Right lobe of liver (tissue), 6 donors: Measurements from ENCODE around the gene VPS13C. TPM values are rescaled to one million over a fixed set of nuclear protein-coding genes. Genes with fewer than 3 reads are reported as not detected.

ENCODE experiments used
- ATAC-seq, 4 donors: fragments of 200-7000 bp; cut with Tn5 transposase; one replicate each; pipeline ENCODE4 v1.9.1; 2020; ENCODE audit warnings: mild to moderate bottlenecking in 4 of 4, moderate library complexity in 4 of 4
- DNase-seq, 3 donors: peaks; one replicate each; pipeline ENCODE4 v3.0.0-alpha.2; 2020
- H3K27ac ChIP-seq, 3 donors: fragments of 200-600 bp; one replicate each; pipeline ENCODE4 v1.8.0; 2022
- H3K27me3 ChIP-seq, 2 donors: fragments of 200-600 bp; one replicate each; pipeline ENCODE4 v1.8.0; 2022
- H3K36me3 ChIP-seq, 4 donors: fragments of 200-600 bp; sonication (generic) in 1 of 4; one replicate each; pipeline versions ENCODE4 v1.5.1 to v1.8.0; 2017 to 2022; ENCODE audit warnings: control low read depth in 1 of 4
- H3K4me1 ChIP-seq, 4 donors: fragments of 200-600 bp; sonication (generic) in 1 of 4; one replicate each; pipeline versions ENCODE4 v1.5.1 to v1.8.0; 2017 to 2022; ENCODE audit warnings: control low read depth in 1 of 4
- H3K4me3 ChIP-seq, 3 donors: fragments of 200-600 bp; one replicate each; pipeline ENCODE4 v1.8.0; 2022
- H3K9me3 ChIP-seq, 4 donors: fragments of 200-600 bp; sonication (generic) in 1 of 4; one replicate each; pipeline versions ENCODE4 v1.5.1 to v1.8.0; 2017 to 2022; ENCODE audit warnings: control low read depth in 1 of 4
- POLR2A ChIP-seq: fragments of 450-650 bp; IDR thresholded peaks from one replicate; pipeline ENCODE4 v1.6.1; 2017; ENCODE audit warnings: antibody characterized with exemption, mild to moderate bottlenecking
- WGBS: methylation state at CpG from one replicate; pipeline ENCODE4 v1.1.6; 2018; ENCODE audit warnings: low coverage, low lambda C conversion rate; ENCODE audit not compliant: insufficient coverage; ENCODE audit errors: missing lambda C conversion rate; 5-methylcytosine and 5-hydroxymethylcytosine counted together
- intact Hi-C, 2 donors: fragments of 100-400 bp; cut with DNase I; formaldehyde crosslinking; loops; one replicate each; pipeline versions ENCODE4 v1.11.2 to v1.14.1; 2022
- total RNA-seq, 6 experiments: library from RNA; depleted of rRNA in 2 of 6; stranded (reverse); fragments of >200 nt in 2 of 6; fragmentation: NEBNext Ultra II Directional in 3 of 6; extraction: Animal tissue kit (Norgen Biotek cat#: 25700) in 3 of 6; gene quantifications; one replicate each; pipeline versions ENCODE4 v1.1.0 to v1.2.4, GENCODE V29; 2016 to 2023
- TF ChIP-seq, protein P1 (sequence below), 4 donors: fragments of 200-600 bp in 3 of 4; fragments of 450-650 bp in 1 of 4; IDR thresholded peaks; one replicate each; pipeline versions ENCODE4 v1.5.1 to v1.8.0; 2016 to 2022; ENCODE audit warnings: antibody characterized with exemption in 4 of 4, mild to moderate bottlenecking in 2 of 4
- donor health status: DM: no; HTN: yes; CAD: no.
- donor health status: DM: no; HTN: no; CAD: no.
- donor health status: DM: no; HTN: no; CAD: no.
- donor health status: DM: no; HTN: yes; CAD: no.
- donor health status: DM: no; HTN: yes; CAD: no.

Gene VPS13C
- total RNA-seq, 6 experiments from 2014 or later, result 17.5 to 34.6 (median 27.3) TPM

GRCh38 chr15:62068810-62069167, 8.5 kb upstream of the VPS13C start:
- DNase-seq (no peak), ATAC-seq (no peak)
- peak overlapping the region; percentile 34 to 53 (median 38) for H3K4me3 ChIP-seq
- 45% methylated on average over 4 of the region's 4 CpGs for WGBS
- no peaks in the 10 kb centered on the region for H3K9me3 ChIP-seq
- H3K4me1 ChIP-seq, result peaks cover 0 to 13% (median 2%) of the 10 kb centered on the region in 4 donors
- H3K27ac ChIP-seq, result peak overlapping the region in 1 of 3 donors; percentile 41
- intact Hi-C loops, result no loop called here
- no peaks in the 10 kb centered on the region for H3K27me3 ChIP-seq
- no peaks in the 10 kb centered on the region for H3K36me3 ChIP-seq
- TF ChIP-seq POLR2A, result no peak
- TF ChIP-seq, protein P1, sequence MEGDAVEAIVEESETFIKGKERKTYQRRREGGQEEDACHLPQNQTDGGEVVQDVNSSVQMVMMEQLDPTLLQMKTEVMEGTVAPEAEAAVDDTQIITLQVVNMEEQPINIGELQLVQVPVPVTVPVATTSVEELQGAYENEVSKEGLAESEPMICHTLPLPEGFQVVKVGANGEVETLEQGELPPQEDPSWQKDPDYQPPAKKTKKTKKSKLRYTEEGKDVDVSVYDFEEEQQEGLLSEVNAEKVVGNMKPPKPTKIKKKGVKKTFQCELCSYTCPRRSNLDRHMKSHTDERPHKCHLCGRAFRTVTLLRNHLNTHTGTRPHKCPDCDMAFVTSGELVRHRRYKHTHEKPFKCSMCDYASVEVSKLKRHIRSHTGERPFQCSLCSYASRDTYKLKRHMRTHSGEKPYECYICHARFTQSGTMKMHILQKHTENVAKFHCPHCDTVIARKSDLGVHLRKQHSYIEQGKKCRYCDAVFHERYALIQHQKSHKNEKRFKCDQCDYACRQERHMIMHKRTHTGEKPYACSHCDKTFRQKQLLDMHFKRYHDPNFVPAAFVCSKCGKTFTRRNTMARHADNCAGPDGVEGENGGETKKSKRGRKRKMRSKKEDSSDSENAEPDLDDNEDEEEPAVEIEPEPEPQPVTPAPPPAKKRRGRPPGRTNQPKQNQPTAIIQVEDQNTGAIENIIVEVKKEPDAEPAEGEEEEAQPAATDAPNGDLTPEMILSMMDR (IDR thresholded peaks at IDR 0.05), result peak in 1 of 4 donors; percentile 3

- DNase-seq (peak; percentile 62 to 70 (median 63)), ATAC-seq (peak; percentile 59 to 76 (median 66))
- WGBS, result under 1% methylated on average over 17 of the region's 103 CpGs
- no peak for TF ChIP-seq POLR2A
- TF ChIP-seq, protein P1 (IDR thresholded peaks at IDR 0.05), result peak in 3 of 4 donors; percentile 7 to 19 (median 19)
- peaks cover 0 to 13% (median 2%) of the 10 kb centered on the region in 4 donors for H3K4me1 ChIP-seq
- H3K27ac ChIP-seq, result peak overlapping the region in 2 of 3 donors; percentile 5 to 41
- H3K27me3 ChIP-seq, result no peaks in the 10 kb centered on the region
- intact Hi-C loops, result no loop called here
- H3K36me3 ChIP-seq, result no peaks in the 10 kb centered on the region
- peak overlapping the region; percentile 34 to 53 (median 38) for H3K4me3 ChIP-seq
- H3K9me3 ChIP-seq, result no peaks in the 10 kb centered on the region
Observed at GRCh38 chr15:62068071-62068809, 8.0 kb upstream of the VPS13C start.

- no peak for TF ChIP-seq POLR2A
- TF ChIP-seq, protein P1 (IDR thresholded peaks at IDR 0.05), result no peak
- H3K4me1 ChIP-seq, result peaks cover 0 to 13% (median 2%) of the 10 kb centered on the region in 4 donors
- H3K27ac ChIP-seq, result peak overlapping the region in 1 of 3 donors; percentile 8
- WGBS, result 7% methylated on average over 6 of the region's 62 CpGs
- H3K9me3 ChIP-seq, result no peaks in the 10 kb centered on the region
- H3K27me3 ChIP-seq, result no peaks in the 10 kb centered on the region
- intact Hi-C loops, result no loop called here
- H3K36me3 ChIP-seq, result no peaks in the 10 kb centered on the region
- DNase-seq, result peak; percentile 38 to 57 (median 53)
- H3K4me3 ChIP-seq, result peak overlapping the region; percentile 21 to 53 (median 35)
- peak; percentile 22 to 36 (median 29) for ATAC-seq
Observed at GRCh38 chr15:62067448-62068044, 7.3 kb upstream of the VPS13C start.

GRCh38 chr15:62066663-62067447, 6.6 kb upstream of the VPS13C start, which contains the start of gene C2CD4A:
Gene C2CD4A, plus strand, starts transcription at chr15:62066977. Its CDS starts 637 bp downstream, at chr15:62067614.
- Histone ChIP-seq H3K36me3 (no peaks in the 10 kb centered on the region), H3K4me1 (peaks cover 0 to 13% (median 2%) of the 10 kb centered on the region in 4 donors), H3K27me3 (no peaks in the 10 kb centered on the region), H3K9me3 (no peaks in the 10 kb centered on the region), H3K4me3 (peak within 1 kb of the TSS; percentile 21 to 53 (median 35)), H3K27ac (peak within 1 kb of the TSS in 1 of 3 donors; percentile 8)
- WGBS, result 6% methylated on average over 18 of the region's 33 CpGs
- peak; percentile 83 to 93 (median 89) for DNase-seq
- ATAC-seq, result peak; percentile 84 to 91 (median 88)
- TF ChIP-seq, protein P1 (IDR thresholded peaks at IDR 0.05), result peak; percentile 11 to 28 (median 26)
- TF ChIP-seq POLR2A, result peak; percentile 66
- intact Hi-C loops, result no loop called here
